OCI-LY7 (cell line): ENCODE data around the gene BTBD9.

Experiments used
- CTCF ChIP-seq: fragments of 200-600 bp; sonication (generic); conservative IDR thresholded peaks from 2 replicates; pipeline ENCODE4 v1.5.1; 2014; ENCODE audit warnings: mild to moderate bottlenecking, antibody characterized with exemption, low read length, moderate library complexity, mixed read lengths
- EZH2phosphoT487 ChIP-seq: fragments of 200-600 bp; sonication (generic); IDR thresholded peaks from 2 replicates; pipeline ENCODE4 v1.6.1; 2018; ENCODE audit warnings: low read depth, borderline replicate concordance, mild to moderate bottlenecking, mixed run types, antibody characterized with exemption, low read length, moderate library complexity, mixed read lengths

- TF ChIP-seq CTCF (no peak), EZH2phosphoT487 (no peak)
Observed at GRCh38 chr6:38676236-38676973, 36.7 kb upstream of the BTBD9 start.
